Stimulated activated naive CD4-positive, alpha-beta T cell (primary cell): ENCODE measurements around the gene TNFAIP2.

Experiments
- DNase-seq, 6 experiments: peaks; one replicate each; lab custom pipeline; 2025; lab: John Stamatoyannopoulos, UW

TNFAIP2 gene

DNA sequence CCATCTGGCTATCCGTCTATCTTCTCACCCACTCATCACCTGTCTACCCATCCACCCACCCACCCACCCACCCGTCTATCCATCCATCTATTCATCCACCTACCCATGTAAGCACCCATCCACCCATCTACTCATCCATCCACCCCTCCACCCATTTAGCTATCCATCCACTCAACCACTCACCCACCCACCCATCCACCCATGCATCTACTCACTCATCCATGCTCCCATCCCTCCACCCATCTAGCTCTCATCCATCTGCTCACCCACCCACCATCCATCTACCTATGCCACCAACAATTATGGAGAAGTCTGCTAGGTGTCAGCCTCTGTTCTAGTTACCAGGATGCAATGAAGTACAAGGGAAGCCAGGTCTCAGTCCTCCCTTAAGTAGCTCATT, 11.1 kb downstream of the TNFAIP2 start:
- no peak for DNase-seq

DNA sequence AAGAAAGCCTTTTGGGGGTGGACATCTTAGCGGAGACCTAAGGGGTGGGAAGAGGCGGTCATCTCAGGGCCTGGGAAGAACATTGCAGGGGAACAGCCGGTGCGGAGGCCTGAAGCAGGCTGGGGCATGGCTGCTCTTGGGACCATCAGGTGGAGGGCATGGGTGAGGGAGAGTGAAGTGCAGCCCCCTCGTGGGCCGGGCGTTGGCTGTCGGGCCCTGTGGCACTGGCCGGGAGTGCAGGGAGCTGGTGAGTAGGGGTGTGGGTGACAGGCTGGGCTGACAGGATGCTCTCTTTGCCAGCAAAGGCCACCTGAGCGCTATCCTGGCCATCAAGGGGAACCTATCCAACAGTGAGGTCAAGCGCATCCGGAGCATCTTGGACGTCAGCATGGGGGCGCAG, 11.7 kb downstream of the TNFAIP2 start:
- DNase-seq: no peak

DNA sequence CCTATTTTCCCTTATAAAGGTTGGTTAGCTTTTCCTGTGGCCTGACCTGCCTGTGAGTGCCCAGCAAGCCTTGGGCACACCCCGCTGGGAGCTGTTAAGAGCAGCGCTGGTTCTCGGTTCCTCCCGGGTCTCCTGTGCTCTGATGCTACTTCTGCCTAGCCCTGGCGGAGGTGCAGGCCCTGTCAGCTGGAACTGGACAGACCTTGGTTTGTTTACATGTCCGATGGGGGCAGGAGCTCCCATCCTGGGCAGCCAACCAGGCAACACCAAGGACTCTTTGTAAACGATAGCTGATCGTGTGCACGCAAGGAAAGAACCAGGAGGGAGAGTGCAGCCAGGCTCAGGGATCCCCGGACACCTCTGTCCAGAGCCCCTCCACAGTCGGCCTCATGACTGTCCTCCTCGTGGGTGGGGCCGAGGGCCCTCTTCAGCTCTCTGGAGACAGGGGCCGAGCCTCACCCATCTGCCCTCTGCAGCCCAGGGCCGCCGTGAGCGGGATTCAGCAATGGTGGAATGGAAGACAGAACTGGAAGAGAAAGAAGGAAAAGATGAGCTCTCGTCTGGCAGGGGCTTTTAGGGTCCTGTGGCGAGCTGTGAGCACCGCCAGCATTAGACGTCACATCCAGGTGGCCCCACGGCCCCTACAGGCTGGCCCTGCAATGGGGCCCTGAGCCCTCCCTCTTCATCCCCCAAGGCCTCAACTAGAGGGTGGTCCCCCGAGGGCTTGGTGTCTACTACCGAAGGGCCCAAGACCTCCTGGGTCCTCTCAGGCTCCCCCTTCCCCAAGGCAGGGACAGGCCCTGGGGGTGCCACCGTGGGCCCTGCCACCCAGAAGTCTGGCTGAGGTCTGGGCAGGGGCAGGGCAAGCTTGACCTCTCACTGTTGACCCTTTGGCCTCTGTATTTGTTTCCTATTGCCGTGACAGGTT, 12.3 kb downstream of the TNFAIP2 start:
- DNase-seq: no peak

DNA sequence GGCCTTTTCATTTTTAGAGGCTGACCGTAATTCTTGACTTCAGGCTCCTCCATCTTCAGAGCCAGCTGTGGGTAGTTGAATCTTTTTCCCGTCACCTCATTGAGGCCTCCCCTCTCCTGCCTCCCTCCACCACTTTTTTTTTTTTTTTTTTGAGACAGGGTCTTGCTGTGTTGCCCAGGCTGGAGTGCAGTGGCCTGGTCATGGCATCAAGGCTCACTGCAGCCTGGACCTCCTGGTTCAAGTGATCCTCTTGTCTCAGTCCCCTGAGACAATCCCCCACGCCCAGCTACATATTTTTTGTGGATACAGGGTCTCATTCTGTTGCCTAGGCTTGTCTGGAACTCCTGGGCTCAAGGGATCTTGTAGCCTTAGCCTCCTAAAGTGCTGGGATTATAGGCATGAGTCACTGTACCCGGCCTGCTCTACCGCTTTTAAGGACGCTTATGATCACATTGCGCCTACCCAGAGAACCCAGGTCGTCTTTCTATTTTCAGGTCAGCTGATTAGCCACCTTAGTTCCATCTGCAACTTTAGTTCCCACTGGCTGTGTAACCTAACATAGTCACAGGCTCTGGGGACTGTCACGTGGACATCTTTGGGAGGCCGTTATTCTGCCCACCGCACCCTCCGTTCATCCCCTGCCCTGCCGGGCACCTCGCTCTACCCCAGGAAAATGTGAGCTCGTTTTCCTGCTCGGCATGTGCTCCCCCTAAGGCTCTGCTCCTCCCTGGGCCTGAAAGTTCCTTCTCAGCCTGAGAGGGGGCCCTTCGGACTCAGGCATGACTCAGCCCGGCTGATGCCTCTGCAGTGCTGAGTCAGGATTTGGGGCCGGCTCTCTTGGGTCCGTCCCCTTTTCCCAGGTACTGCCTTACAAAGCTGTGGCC, 13.4 kb downstream of the TNFAIP2 start:
- no peak for DNase-seq

DNA sequence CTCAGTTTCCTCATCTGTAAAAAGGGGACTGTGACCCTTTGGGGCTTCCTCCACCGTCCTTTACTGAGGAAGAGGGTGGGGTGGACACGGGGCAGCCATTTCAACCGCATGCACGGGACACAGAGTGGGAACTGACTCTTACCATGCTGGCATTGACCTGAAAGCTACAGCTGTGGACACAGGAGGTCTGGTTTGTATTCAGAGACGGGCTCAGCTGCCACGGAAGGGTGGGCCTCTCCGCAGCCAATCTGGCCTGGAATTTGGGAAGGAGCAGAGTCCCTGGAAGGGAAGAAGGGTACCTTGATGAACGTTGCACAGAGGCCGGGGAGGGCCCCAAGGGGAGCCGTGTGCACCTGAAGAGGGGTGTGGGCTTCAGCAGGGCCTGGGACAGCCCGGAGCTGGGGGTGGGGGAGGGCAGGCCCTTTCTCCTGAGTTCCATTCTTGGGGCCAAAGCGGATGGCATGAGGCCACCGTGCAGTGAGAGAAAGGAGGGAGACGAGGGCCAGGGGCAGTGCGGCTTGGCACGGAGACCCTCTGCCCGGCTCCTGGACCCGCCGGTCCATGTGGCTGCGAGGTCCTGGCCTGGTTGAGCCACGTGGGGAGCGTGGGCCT, 14.5 kb downstream of the TNFAIP2 start:
- no peak for DNase-seq

DNA sequence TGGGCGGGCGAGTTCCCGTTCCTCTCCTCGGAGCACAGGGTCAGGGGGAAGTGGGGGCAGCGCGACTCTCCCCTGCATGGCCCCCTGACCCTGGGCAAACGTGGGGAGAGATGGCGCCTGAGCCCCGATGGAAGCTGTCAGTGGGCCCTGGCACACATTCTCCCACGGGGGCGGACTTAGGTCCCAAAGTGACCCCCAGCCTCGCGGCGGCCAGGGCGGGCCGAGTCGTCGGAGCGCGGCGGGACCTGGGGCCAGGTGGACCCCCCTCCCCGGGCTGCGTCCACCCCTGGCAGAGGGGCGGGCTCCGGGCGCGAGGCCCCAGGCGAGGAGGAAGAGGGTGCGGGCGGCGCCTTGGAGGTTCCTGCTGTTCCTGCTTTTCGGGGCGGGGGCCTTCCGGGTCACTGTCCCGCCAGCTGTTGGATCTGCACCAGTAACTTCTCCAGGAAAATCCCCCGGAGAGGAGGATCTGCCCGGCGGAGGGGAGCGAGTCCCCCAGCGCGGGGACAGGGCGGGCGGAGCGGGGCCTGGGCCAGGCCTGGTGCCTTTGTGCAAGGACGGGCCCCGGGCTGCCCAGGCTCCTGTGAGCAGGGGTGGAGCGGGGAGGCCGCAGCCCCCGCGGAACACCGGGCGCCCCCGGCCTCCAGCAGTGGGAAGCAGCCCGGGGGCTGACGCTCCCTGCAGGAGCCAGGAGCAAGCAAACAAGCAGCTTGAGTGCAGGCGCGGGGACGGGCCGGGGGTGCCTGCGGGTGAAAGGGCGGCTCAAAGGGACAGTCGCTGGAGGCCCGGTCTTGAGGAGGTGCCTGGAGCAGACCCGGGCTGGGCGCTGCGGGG, 15.3 kb downstream of the TNFAIP2 start:
- DNase-seq: no peak

DNA sequence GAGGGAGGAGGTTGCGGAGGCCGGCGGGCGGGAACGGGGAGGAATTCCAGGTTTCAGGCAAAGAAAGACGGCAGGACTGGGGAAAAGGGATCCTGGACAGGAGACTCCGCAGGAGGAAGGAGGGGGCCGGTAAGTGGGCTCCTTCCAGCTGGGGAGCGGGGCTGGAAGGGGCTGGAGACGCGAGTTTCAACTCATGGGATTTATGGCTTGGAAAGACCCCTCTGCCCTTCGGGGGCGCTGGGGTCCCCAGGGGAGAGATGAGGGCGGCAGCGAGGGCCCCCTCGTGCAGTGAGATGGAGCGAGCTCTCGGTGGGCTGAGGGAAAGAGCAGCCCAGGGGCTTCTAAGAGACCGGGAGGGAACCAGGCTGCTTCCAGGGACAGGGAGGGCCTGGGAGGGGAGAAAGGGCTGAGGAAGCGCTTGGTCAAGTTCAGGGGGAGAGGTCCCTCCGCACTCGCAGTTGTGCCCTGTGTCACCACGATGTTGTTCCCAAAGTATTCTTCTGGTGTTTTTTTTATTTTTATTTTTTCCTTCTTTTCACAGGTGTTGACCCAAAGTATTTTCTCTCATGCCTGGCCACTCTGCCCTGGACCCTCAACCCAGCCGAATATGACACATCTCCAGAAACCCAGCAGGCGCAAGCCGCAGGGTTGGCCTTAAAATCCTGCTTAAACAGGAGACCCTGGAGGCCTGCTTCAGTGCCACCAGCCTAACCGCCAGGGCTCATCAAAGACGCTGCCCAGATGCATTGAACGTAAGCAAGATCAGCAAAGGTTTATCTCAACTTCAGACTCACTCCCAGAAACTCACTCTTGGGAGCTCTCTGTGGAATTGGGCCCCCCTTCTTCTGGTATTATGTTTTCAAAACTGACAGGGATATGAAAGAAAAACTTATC, 16.1 kb downstream of the TNFAIP2 start:
- no peak for DNase-seq

DNA sequence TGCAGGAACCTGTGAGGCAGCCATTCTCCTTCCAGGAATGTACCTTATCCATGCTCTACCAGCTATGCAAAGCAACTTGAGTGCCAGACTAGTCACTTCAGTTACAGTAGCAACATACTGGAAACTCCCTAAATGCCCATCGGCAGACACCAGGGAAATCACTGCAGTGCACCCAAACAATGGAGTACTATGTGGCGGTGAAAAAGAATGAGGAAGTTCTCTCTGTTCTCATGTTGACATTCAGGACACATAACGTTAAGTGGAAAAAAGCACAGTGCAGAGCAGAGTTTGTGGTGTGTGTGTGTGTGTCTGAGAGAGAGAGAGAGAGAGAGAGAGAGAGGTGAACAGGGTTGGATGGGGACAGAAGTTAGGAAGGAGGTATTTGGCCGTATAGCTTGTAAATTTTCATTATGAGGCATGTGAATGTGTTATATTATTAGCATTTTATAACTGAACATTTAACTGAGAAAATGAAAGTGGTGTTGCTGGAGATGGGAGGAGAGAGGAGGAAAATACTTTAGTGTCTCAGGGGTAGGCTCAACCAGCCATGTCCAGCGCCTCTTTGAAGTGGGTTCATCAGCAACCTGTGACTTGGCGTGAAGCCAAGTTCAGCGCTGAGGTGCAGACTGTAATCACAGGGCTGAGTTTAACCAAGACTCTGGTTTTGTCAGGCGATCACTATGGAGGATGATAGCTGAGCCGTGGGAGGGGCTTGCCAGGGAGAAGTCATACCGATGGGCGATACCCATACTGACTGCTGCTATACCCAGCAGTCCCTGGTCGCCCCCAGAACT, 17.3 kb downstream of the TNFAIP2 start:
- DNase-seq: no peak

DNA sequence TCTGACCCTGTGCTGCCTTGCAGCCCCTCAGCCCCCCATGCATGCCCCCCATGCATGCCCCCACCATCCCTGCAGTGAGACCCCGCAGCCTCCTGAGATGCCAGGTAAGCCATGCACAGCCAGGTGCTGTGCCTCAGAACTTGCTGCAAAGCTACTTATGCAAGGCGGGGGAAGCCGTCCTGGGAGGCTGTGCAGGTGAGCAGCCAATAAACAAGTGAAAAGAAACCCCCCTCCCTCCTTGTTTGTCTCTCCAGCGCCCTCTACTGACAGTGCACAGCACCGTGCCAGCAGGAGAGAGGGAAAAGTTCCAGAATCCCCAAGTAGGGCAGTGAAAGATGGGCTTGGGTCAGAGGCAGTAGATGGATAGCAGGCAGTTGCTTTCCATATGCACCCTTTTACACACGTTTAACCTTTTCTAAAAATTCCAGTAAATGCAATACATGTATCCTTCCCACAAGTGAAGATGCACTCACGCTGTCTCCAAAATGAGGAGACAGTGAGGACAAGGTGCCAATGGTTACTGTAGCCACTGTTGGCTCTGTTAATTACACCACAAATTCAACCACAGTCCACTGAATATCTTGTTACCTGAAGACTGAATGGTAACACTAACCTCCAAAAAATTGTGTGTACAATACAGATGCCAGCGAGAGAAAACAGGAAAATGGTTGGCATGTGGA, 18.0 kb downstream of the TNFAIP2 start:
- no peak for DNase-seq

DNA sequence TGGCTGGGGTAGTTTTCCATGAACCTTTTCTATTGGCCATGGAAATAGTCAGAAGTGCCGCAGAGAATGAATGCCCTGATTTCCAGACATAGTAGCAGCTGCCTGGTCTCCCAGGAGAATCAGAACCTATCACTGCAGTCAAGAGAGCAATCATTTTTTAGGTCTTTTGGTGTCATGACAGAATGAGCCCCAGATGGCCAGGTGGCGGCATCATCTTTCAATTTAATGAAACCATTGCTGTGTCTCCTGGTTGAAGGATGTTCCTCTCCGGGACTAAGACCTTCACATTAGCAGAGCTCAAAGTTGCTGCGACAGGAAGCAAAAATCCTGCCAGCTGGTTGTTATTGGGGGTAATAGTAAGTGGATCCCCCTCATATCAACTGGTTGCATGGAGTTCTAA, 18.8 kb downstream of the TNFAIP2 start:
- DNase-seq: no peak

DNA sequence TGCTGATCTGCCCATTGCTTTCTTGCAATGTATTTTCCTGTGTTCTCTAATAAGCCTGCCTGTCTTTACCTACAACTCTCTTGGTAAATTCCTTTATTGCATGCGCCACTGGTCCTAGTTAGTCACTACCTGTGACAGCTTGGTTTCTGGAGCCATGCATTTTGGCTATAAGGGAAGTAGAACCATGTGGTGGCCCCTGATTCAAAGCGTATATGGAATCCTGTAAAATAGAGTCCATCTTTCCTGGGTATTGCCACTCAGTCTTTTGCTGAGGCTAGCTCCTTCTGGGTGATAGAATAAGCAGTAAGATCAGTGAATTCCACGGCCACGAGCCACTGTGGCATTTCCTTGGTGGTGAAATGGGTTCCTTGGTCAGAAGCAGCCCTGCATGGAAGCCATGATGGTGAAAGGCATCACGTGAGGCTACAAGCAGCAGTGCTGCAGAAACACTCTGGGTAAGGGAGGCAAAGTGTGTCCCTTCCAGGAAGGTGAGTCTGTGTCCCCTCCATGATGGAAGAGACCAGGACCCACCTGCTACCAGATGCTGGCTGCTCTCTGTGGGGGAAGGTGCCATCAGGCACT, 19.6 kb downstream of the TNFAIP2 start:
- no peak for DNase-seq

DNA sequence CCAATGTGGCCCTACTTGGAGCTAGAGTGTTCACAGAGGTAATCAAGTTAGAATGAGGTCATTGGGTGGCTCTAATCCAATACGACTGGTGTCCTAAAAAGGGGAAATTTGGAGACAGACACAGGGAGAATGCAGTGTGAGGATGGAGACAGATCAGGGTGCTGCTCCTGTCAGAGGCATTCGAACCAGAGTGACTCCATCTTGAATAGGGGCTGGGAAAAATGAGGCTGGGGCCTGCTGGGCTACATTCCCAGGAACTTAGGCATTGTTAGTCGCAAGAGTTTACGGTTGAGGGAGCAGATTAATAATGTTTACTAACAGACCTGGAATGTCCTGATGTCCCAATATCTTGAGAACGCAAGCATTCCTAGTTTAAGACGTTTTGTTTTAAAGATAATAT, 20.2 kb downstream of the TNFAIP2 start:
- DNase-seq: no peak

DNA sequence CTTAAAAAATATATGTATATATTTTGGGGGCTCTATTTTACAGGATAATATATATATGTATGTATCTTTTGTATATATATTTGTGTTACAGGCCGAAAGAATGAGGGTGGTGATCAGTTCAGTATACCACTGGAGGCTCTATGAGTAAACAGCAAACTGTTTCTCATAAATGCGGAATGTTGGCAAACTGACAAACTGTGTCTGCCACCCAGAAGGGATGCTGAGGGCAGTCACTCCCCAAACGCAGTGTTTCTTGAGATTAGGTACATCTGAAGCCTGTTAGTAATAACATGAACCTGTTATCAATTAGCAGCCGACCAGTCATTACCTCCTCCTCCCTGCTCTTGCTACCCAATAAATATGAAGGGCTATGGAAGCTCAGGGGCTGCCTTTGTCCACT, 20.8 kb downstream of the TNFAIP2 start:
- DNase-seq: no peak

DNA sequence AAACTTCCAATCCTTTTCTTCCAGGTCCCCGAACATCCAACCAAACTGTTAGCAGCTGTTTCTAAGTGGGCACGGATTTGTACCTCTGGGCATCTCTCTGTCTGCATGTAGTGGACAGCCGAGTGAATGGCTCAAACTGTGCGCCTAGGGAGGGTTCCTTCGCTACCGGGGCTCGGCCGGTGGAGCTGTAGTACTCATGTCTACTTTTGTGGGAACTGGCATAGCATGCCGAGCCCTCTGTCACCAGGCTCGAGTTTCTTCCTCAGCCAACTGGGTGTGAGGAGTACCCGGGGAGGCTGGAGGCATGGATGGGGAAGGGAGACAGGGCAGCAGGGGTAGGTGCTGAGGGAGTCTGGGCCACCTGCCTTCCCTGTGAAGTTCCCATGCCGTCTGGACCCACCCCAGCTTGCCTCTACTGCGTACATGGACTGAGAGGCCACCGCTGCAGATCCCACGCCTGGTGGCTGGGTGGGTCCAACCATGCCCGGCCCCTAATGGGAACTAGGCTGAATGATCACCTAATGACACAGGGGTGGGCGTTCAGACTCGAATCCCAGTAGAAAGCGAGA, 23.0 kb downstream of the TNFAIP2 start:
- no peak for DNase-seq

DNA sequence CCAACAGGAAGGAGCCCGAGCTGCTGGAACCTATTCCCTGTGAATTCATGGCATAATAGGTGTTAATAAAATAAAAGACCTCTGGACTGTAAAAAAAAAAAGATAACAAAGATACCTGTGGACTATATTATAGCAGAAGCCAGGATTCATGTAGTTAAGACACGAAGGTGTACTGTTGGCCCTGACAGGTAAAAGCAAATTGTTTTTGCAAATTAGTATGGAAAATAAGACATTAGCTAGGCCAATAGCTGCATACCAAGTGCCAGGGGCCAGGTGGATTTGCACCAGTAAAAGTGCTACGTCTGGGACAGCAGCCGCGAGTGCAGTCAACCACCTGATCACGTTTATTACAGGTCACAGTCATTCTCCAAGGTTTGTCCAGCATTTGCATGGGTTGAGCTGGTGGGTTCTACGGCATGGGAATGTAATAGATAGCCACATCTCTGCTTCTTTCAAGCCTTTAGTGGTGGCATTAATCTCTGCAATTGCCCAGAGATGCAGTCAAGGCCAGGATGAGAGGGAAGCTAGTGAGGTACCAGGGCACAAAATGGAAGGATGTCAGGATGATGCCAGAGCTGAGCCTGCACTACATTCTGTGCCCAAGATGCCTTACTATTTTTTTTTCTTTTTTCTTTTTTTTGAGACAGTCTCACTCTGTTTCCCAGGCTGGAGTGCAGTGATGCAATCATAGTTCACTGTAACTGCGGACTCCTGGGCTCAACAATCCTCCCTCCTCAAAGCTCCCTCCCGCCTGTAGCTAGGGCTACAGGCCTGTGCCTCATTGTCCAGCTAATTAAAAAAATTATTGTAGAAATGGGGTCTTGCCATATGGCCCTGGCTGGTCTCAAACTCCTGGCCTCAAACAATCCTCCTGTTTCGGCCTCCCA, 26.3 kb downstream of the TNFAIP2 start:
- DNase-seq: no peak

DNA sequence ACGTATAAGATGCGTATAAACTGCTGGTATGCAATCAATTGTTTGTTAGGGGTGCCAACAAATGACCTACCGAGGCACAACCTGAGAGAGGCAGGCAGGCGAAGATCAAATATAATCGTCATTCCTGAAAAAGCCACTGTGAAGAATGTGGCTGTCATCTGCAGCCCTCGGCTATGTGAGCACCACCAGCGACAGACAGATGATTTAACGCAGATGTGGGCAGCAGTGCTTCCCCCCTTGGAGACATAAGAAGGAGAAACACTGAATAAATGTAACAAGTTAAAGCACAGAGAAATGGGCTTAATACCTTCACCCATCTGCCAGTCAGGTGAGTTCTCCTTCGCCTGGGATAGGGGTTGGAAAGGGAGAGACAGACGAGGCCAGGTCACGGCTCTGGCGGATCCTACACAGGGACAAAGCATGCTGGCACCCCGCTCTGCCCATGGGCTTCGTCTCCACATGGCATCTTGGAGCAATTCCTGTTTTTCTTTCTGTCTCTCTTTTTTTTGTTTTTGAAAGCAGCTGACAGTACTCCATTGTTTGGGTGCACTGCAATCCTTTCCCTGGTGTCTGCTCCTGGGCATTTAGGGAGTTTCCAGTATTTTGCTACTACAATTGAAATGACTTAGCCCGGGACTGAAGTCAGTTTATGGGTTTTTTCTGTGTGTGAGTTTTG, 28.1 kb downstream of the TNFAIP2 start:
- DNase-seq: no peak

DNA sequence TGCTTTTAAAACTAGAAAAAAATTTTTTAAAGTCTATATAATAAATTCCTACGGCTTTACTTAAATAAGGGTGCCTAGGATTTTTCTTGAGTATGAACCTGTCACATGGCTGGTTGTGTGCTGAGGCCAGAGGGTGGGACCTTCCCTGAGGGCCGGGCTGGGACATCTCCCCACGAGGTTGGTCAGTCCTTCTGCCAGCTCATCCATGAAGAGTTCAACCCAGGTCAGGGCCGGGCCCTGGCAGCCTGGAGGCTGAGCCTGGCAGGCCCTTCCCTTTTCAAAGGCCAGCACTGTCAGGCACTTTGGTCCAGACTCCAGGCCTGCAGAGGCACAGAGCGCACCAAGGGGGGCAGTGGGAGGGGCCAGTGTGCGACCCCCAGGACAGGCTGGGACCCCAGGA, 31.7 kb downstream of the TNFAIP2 start:
- no peak for DNase-seq
